HG03108 (cell line): Measurements from ENCODE around the gene ZNF503.

ENCODE experiments used
- ATAC-seq: cut with Tn5 transposase; IDR thresholded peaks from one replicate; pipeline ENCODE4 v1.9.1; 2021; ENCODE audit warnings: moderate library complexity; ENCODE audit not compliant: unreplicated experiment

ZNF503 gene

GRCh38 chr10:75401569-75402485 lies at the start of gene ZNF503:
TSS of gene ZNF503 (minus strand) at chr10:75401764. CDS start at chr10:75401419, 345 bp downstream.
- ATAC-seq, result peak; percentile 60

- ATAC-seq, result no peak
These were observed 49.4 kb upstream of the ZNF503 start for GRCh38 chr10:75450644-75451640.

- ATAC-seq, result no peak
These were observed 48.5 kb upstream of the ZNF503 start for GRCh38 chr10:75450075-75450445.

- ATAC-seq, result no peak
These were observed 48.0 kb upstream of the ZNF503 start for GRCh38 chr10:75449382-75450074.

GRCh38 chr10:75448166-75448565 lies 46.6 kb upstream of the ZNF503 start:
- ATAC-seq, result no peak

GRCh38 chr10:75446508-75446907 lies 44.9 kb upstream of the ZNF503 start:
- ATAC-seq, result no peak

GRCh38 chr10:75444781-75445386 lies 43.3 kb upstream of the ZNF503 start:
- no peak for ATAC-seq

GRCh38 chr10:75443362-75443761 lies 41.8 kb upstream of the ZNF503 start:
- no peak for ATAC-seq

- no peak for ATAC-seq
These were observed 40.1 kb upstream of the ZNF503 start for GRCh38 chr10:75441682-75442081.

- no peak for ATAC-seq
These were observed 39.6 kb upstream of the ZNF503 start for GRCh38 chr10:75441196-75441595.

GRCh38 chr10:75440271-75440793 lies 38.8 kb upstream of the ZNF503 start:
- ATAC-seq, result no peak

GRCh38 chr10:75439811-75440210 lies 38.2 kb upstream of the ZNF503 start:
- no peak for ATAC-seq

GRCh38 chr10:75438275-75438674 lies 36.7 kb upstream of the ZNF503 start:
- no peak for ATAC-seq

- ATAC-seq, result no peak
These were observed 36.1 kb upstream of the ZNF503 start for GRCh38 chr10:75437693-75438092.

GRCh38 chr10:75436896-75437295 lies 35.3 kb upstream of the ZNF503 start:
- no peak for ATAC-seq

GRCh38 chr10:75435291-75435690 lies 33.7 kb upstream of the ZNF503 start:
- no peak for ATAC-seq

GRCh38 chr10:75434291-75434690 lies 32.7 kb upstream of the ZNF503 start:
- ATAC-seq, result no peak

GRCh38 chr10:75433216-75433615 lies 31.7 kb upstream of the ZNF503 start:
- ATAC-seq, result no peak

GRCh38 chr10:75432763-75433162 lies 31.2 kb upstream of the ZNF503 start:
- no peak for ATAC-seq

- no peak for ATAC-seq
These were observed 30.6 kb upstream of the ZNF503 start for GRCh38 chr10:75432176-75432575.
